Subcutaneous adipose tissue (tissue), 4 donors: ENCODE data around the gene SPNS2. TPM values are rescaled to one million over a fixed set of nuclear protein-coding genes. Genes with fewer than 3 reads are reported as not detected.

Experiments used
- total RNA-seq, 4 donors: library from RNA; depleted of rRNA; stranded (reverse); fragments of >200 nt; gene quantifications; one replicate each; pipeline ENCODE4 v1.1.0, GENCODE V29; 2016
- TF ChIP-seq, protein P1 (sequence below): fragments of 450-650 bp; IDR thresholded peaks from one replicate; pipeline ENCODE4 v1.5.1; 2016; ENCODE audit warnings: low read depth, mild to moderate bottlenecking, control low read depth, antibody characterized with exemption, moderate library complexity

SPNS2 gene
- total RNA-seq, 4 donors from 2014 or later, result 3.2 to 31.8 (median 13.4) TPM

DNA sequence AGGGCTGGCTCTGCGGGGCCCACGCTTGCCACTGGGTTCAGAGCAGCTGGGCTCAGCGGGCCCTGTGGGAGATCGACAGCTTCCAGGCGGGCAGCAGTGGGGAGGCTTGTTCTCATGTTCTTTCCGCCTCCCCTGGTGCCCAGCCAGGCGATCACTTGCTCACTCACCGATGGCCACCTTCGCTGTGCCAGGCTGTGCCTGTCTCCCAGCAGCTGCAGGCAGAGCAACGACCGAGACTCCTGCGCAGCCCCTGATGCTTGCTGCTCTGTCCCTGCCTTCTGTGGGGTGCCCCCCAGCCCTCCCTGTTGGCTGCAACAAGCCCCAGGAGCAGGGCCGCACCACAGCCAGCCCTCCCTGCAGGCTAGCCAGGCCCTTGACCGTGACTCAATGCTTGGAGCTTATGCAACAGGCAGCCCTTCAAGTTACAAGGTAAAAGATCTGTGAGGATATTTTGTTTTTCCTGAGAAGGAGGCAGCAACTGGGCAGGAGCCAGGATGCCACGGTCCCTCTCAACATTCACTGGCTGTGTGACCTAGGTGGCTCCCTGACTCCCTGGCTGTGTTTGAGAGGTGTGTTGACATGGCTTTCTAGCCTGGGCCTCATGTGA, 9.6 kb upstream of the SPNS2 start:
- TF ChIP-seq, protein P1, sequence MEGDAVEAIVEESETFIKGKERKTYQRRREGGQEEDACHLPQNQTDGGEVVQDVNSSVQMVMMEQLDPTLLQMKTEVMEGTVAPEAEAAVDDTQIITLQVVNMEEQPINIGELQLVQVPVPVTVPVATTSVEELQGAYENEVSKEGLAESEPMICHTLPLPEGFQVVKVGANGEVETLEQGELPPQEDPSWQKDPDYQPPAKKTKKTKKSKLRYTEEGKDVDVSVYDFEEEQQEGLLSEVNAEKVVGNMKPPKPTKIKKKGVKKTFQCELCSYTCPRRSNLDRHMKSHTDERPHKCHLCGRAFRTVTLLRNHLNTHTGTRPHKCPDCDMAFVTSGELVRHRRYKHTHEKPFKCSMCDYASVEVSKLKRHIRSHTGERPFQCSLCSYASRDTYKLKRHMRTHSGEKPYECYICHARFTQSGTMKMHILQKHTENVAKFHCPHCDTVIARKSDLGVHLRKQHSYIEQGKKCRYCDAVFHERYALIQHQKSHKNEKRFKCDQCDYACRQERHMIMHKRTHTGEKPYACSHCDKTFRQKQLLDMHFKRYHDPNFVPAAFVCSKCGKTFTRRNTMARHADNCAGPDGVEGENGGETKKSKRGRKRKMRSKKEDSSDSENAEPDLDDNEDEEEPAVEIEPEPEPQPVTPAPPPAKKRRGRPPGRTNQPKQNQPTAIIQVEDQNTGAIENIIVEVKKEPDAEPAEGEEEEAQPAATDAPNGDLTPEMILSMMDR, result no peak

DNA sequence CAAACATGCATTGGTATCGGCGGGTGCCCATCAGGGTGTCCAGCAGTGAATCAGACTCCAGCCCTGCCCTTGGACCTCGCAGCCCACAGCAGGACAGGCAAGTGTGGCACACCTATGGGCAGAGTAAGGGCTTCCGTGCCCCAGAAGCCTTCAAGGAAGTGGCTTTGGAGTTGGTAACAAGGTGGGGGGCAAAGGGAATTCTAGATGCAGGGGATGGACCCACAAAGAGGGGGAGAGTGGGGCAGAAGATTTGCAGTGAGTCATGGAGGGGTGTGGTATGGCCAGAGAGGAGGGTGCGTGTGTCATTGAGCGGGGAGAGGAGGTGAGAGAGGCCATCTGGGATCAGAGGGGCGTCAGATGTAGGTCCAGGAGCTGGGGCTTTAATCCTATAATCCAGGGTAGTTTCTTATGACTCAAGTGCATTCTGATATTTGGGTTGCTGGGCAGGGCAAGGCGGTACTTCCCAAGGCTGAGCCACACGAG, 8.5 kb upstream of the SPNS2 start:
- TF ChIP-seq, protein P1, result no peak

DNA sequence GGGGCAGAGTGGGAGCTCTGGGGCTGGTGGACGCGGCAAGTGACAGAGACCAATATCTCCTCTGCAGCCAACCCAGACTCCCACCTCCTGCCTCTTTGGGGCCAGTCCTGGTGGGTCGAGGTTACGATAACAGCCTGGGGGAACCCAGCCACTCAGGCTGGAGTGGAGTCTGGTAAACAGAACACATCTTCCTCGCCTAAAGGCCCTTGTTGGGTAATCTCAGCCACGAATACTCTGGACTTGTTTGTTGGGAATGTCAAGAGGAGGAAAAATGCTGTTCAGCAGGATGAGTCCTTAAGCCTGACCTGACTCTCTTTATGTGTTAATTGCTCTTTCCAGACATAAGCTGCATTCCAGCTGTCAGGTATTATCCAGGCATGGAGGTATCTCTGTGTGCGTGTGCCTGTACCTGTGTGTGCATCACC, 8.0 kb upstream of the SPNS2 start:
- TF ChIP-seq, protein P1, result no peak

DNA sequence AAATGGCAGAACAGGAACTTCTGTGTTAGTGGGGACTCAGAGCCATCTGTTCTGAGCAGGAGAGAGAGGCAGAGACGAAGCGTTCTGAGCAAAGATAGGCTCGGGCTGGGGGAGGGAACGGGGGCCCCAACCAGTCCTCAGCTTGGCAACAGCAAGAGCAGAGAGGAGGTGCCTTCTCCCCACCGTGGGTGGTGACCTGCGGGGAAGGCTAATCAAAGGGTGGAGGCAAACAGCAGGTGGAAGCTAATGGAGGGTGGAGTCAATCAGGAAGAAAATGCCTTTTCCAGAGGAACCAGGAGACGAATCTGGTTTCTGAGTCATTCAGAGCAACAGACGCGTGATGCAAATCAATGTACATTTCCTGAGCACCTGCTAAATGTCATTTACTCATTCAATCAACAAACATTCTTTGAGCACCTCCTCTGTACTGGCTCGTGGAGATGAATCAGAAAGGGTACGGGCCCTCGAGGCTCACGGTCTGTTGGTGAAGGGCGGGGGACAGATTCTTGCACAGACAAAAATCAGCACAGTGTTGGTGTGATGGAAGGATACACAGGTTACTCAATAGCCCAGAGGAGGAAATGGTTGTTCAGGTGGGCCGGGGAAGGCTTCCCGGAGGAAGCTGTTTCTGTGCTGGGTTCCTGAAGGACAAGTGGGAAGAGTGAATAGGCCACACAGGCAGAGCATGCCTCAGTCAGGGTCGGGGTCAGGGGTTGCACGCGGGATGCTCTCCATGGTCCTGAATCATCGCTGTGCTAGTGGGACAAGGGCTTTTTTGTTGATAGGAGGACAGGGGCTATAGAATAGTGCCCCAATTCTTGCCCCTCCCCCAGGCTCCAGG, 5.7 kb upstream of the SPNS2 start:
- TF ChIP-seq, protein P1, result no peak

DNA sequence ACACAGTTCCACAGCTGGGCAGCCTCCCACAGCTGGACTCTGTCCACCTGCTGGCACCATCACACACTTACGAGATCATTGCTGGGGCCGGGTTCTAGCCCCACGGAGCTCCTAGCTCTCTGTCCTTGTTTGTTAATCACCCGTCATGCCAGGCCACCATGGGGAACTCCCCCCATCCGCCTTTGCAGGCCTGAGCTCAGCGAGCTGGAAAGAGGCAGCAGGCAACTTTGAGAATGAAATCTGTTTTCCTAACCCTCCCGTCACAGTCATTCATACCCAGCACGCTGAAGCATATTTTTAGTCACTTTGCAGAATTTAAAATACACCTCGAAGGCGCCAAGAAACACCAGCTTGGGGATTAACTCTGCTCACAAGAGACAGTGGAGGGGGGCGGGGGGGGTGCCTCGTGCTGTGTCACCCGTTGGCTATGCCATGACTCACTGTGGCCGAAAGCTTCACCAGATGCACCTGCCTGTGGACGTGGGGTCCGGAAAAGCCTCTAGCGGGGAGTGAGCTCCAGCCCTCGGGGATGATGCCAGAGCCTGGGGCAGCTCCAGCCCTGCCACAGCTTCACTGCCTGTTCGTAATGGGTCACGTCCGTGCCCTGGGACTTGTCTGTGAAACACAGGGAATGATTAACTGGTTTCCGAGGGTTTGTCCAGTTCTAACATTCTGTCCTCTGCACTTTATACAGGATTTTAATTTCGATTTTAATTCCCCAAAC, 1.4 kb upstream of the SPNS2 start:
- TF ChIP-seq, protein P1, result no peak

DNA sequence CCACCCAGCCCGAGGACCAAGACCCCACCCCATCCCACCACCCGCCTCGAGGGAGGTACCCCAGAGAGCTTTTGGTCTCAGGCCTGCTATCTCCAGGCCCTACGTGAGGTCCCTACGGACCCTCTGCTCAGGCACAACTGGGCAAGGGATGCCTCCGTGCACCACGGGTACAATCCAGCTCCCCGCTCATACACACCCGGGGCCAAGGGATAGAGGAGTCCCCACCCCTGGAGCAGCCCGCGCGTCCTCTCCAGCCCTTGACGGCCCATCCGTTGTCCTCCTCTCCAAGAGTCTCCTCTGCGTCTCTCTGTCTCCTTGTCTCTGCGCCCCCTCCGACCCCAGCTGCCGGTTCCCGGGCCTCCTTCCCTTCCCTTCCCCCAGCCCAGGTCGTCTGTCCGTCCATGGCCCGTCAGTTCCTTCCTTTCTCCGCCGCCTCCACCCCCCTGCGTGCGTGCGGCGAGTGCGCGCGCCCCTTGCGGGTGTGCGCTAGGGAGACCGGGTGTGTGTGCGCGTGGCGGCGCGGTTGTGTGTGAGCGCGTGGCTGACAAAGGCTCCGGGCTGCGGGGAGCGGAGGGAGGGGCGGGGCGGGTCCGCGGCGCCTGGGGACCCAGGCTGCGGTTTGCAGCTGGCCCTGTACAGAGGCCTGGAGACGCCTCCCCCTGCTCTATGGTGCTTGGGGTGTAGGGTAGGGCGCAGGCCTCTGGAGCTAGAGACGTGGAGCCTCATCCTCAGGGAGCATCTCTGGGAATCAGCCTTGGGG, 930 bp downstream of the SPNS2 start:
- TF ChIP-seq, protein P1, result no peak
